CD14-positive monocyte (primary cell): Measurements from ENCODE around the gene CCT6A. TPM values are rescaled to one million over a fixed set of nuclear protein-coding genes. Genes with fewer than 3 reads are reported as not detected.
"Not testable (repeated sequence)": the region's sequence is repeated elsewhere in the genome, so short reads cannot be mapped to it uniquely, and the experiment has no call there.

Experiments used
- DNase-seq, 3 donors: peaks; one replicate each; pipeline ENCODE4 v3.0.0-alpha.2; 2011 to 2022
- H2AFZ ChIP-seq: 2 replicates; pipeline ENCODE4 v1.6.0; 2012; ENCODE audit warnings: mild to moderate bottlenecking, low read depth, low read length, inconsistent platforms; ENCODE audit not compliant: insufficient read depth, poor library complexity, severe bottlenecking
- H3K27ac ChIP-seq, 2 donors: 1 replicate in 1 of 2; 2 replicates in 1 of 2; pipeline ENCODE4 v1.5.1; 2012 to 2013; ENCODE audit warnings: low read length in 2 of 2, control low read depth in 1 of 2, inconsistent platforms in 1 of 2, low read depth in 1 of 2, mild to moderate bottlenecking in 1 of 2
- H3K27me3 ChIP-seq, 2 donors: one replicate each; pipeline versions ENCODE4 v1.6.0 to v1.6.1; 2011 to 2013; ENCODE audit warnings: low read length in 2 of 2; ENCODE audit not compliant: control insufficient read depth in 2 of 2, insufficient read depth in 2 of 2
- H3K36me3 ChIP-seq, 2 donors: replicated peaks in 1 of 2; 1 replicate in 1 of 2; 2 replicates in 1 of 2; pipeline versions ENCODE4 v1.5.1 to v1.6.1; 2012 to 2013; ENCODE audit warnings: low read length in 2 of 2, control low read depth in 1 of 2, inconsistent platforms in 1 of 2, mild to moderate bottlenecking in 1 of 2; ENCODE audit not compliant: insufficient read depth in 2 of 2, control insufficient read depth in 1 of 2
- H3K4me1 ChIP-seq, 2 donors: 1 replicate in 1 of 2; 2 replicates in 1 of 2; pipeline versions ENCODE4 v1.5.1 to v1.6.1; 2012 to 2013; ENCODE audit warnings: low read length in 2 of 2, control low read depth in 1 of 2, inconsistent platforms in 1 of 2, mild to moderate bottlenecking in 1 of 2, moderate library complexity in 1 of 2; ENCODE audit not compliant: insufficient read depth in 2 of 2, control insufficient read depth in 1 of 2
- H3K4me2 ChIP-seq: replicated peaks from 2 replicates; pipeline ENCODE3; 2012; ENCODE audit warnings: low read length, moderate library complexity, mild to moderate bottlenecking; ENCODE audit not compliant: poor library complexity, severe bottlenecking; ENCODE audit errors: extremely low read depth
- H3K4me3 ChIP-seq, 3 experiments: fragments of 200-600 bp in 1 of 3; sonication (generic) in 1 of 3; replicated peaks in 1 of 3; 1 replicate in 2 of 3; 2 replicates in 1 of 3; pipeline ENCODE4 v1.5.1; 2011 to 2013; ENCODE audit warnings: low read length in 3 of 3, mild to moderate bottlenecking in 3 of 3, control low read depth in 2 of 3, low read depth in 2 of 3, inconsistent platforms in 1 of 3, moderate library complexity in 1 of 3
- H3K79me2 ChIP-seq: 2 replicates; pipeline ENCODE4 v1.6.0; 2012; ENCODE audit warnings: mild to moderate bottlenecking, control low read depth, inconsistent platforms, low read length, moderate library complexity; ENCODE audit not compliant: insufficient read depth
- H3K9ac ChIP-seq: 2 replicates; pipeline ENCODE4 v1.6.0; 2017; ENCODE audit warnings: low read length, mild to moderate bottlenecking; ENCODE audit not compliant: insufficient read depth, poor library complexity, severe bottlenecking
- H3K9me3 ChIP-seq, 2 donors: replicated peaks in 1 of 2; 1 replicate in 1 of 2; 2 replicates in 1 of 2; pipeline versions ENCODE4 v1.5.1 to v1.6.1; 2012 to 2013; ENCODE audit warnings: low read length in 2 of 2, control low read depth in 1 of 2; ENCODE audit not compliant: control insufficient read depth in 1 of 2, insufficient read depth in 1 of 2
- H4K20me1 ChIP-seq: 2 replicates; pipeline ENCODE4 v1.6.0; 2012; ENCODE audit warnings: mild to moderate bottlenecking, low read length, control low read depth, moderate library complexity; ENCODE audit not compliant: insufficient read depth
- H3K27ac Mint-ChIP-seq, 7 donors: one replicate each; pipeline ENCODE4 v1.8.0; 2020; ENCODE audit warnings: mild to moderate bottlenecking in 7 of 7, mixed read lengths in 7 of 7, moderate library complexity in 6 of 7, inconsistent platforms in 2 of 7
- H3K27me3 Mint-ChIP-seq, 3 donors: one replicate each; pipeline ENCODE4 v1.8.0; 2021 to 2022; ENCODE audit warnings: low read depth in 3 of 3, mild to moderate bottlenecking in 3 of 3, mixed read lengths in 3 of 3, moderate library complexity in 3 of 3, inconsistent platforms in 1 of 3
- H3K36me3 Mint-ChIP-seq, 2 donors: one replicate each; pipeline ENCODE4 v1.8.0; 2020; ENCODE audit warnings: mixed read lengths in 2 of 2, inconsistent platforms in 1 of 2, mild to moderate bottlenecking in 1 of 2
- H3K4me1 Mint-ChIP-seq: one replicate; pipeline ENCODE4 v1.8.0; 2020; ENCODE audit warnings: mild to moderate bottlenecking, mixed read lengths
- H3K4me3 Mint-ChIP-seq, 2 donors: one replicate each; pipeline ENCODE4 v1.8.0; 2020; ENCODE audit warnings: mild to moderate bottlenecking in 2 of 2, mixed read lengths in 2 of 2, moderate library complexity in 1 of 2
- H3K9me3 Mint-ChIP-seq, 7 donors: one replicate each; pipeline ENCODE4 v1.8.0; 2020 to 2022; ENCODE audit warnings: mixed read lengths in 7 of 7, mild to moderate bottlenecking in 6 of 7, moderate library complexity in 6 of 7, inconsistent platforms in 2 of 7
- WGBS: methylation state at CpG from one replicate; pipeline ENCODE4 v1.1.5; 2013; ENCODE audit warnings: missing lambda C conversion rate; ENCODE audit not compliant: insufficient coverage; 5-methylcytosine and 5-hydroxymethylcytosine counted together
- intact Hi-C, 2 donors: fragments of 100-400 bp; cut with micrococcal nuclease; formaldehyde crosslinking; loops; one replicate each; pipeline versions ENCODE4 v1.15.0 to v1.15.1; 2023
- polyA plus RNA-seq, 3 donors: library from polyadenylated mRNA; depleted of rRNA in 1 of 3; unstranded in 2 of 3; stranded (reverse) in 1 of 3; fragments of 300-500 nt in 2 of 3; fragments of >200 nt in 1 of 3; fragmentation: Illumina TruSeq in 2 of 3; gene quantifications; 1 replicate in 2 of 3; 2 replicates in 1 of 3; pipeline ENCODE4 v1.2.3, GENCODE V29; 2012 to 2021
- TF ChIP-seq, protein P1 (sequence below): fragments of 200-600 bp; IDR thresholded peaks from one replicate; pipeline ENCODE4 v1.8.0; 2022; ENCODE audit warnings: antibody characterized with exemption, mild to moderate bottlenecking

CCT6A gene
- polyA plus RNA-seq, 3 donors, result 62.3 to 81.4 (median 63.3) TPM

GRCh38 chr7:56078196-56078595 lies 26.6 kb downstream of the CCT6A start:
- H3K9me3 ChIP-seq, result no peaks in the 10 kb centered on the region
- H3K36me3 ChIP-seq, result peaks cover 18 to 31% of the 10 kb centered on the region in 2 donors

DNA sequence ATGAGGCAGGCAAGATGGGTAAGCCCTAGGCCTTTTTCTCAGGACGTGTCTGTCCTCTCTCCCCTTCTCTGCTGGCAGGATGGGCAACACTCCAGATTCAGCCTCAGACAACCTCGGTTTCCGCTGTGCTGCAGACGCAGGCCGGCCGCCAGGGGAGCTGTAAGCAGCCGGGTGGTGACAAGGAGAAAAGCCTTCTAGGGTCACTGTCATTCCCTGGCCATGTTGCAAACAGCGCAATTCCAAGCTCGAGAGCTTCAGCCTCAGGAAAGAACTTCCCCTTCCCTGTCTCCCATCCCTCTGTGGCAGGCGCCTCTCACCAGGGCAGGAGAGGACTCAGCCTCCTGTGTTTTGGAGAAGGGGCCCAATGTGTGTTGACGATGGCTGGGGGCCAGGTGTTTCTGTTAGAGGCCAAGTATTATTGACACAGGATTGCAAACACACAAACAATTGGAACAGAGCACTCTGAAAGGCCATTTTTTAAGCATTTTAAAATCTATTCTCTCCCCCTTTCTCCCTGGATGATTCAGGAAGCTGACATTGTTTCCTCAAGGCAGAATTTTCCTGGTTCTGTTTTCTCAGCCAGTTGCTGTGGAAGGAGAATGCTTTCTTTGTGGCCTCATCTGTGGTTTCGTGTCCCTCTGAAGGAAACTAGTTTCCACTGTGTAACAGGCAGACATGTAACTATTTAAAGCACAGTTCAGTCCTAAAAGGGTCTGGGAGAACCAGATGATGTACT lies 28.1 kb downstream of the CCT6A start:
- 36% methylated on average over 8 of the region's 12 CpGs for WGBS
- peak overlapping the region in 3 of 7 donors; percentile 3 to 63 (median 50) for H3K27ac Mint-ChIP-seq

More at GRCh38 chr7:56078196-56078595, 26.6 kb downstream of the CCT6A start:
- H3K4me3 ChIP-seq, result no peak overlapping the region
- no peaks in the 10 kb centered on the region for H3K27me3 ChIP-seq
- H3K27ac Mint-ChIP-seq, result no peak overlapping the region
- intact Hi-C loops, result loop anchor here in 1 of 2 donors (10.0 kb wide), 2 partner anchors 183 to 433 kb away; no protein-coding TSS in a partner anchor
- H4K20me1 ChIP-seq, result no peaks in the 10 kb centered on the region
- H2AFZ ChIP-seq, result no peak overlapping the region
- peaks cover 2% of the 10 kb centered on the region for H3K4me1 Mint-ChIP-seq
- no peaks in the 10 kb centered on the region for H3K79me2 ChIP-seq
- no peaks in the 10 kb centered on the region for H3K4me1 ChIP-seq
- H3K4me2 ChIP-seq, result no peak overlapping the region
- H3K36me3 Mint-ChIP-seq, result peaks cover 26 to 65% of the 10 kb centered on the region in 2 donors
- no peak overlapping the region for H3K4me3 Mint-ChIP-seq
- WGBS, result 99% methylated on average over 12 of the region's 16 CpGs
- no peak for DNase-seq
- TF ChIP-seq, protein P1, sequence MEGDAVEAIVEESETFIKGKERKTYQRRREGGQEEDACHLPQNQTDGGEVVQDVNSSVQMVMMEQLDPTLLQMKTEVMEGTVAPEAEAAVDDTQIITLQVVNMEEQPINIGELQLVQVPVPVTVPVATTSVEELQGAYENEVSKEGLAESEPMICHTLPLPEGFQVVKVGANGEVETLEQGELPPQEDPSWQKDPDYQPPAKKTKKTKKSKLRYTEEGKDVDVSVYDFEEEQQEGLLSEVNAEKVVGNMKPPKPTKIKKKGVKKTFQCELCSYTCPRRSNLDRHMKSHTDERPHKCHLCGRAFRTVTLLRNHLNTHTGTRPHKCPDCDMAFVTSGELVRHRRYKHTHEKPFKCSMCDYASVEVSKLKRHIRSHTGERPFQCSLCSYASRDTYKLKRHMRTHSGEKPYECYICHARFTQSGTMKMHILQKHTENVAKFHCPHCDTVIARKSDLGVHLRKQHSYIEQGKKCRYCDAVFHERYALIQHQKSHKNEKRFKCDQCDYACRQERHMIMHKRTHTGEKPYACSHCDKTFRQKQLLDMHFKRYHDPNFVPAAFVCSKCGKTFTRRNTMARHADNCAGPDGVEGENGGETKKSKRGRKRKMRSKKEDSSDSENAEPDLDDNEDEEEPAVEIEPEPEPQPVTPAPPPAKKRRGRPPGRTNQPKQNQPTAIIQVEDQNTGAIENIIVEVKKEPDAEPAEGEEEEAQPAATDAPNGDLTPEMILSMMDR, result no peak
- no peaks in the 10 kb centered on the region for H3K9me3 Mint-ChIP-seq
- H3K9ac ChIP-seq, result no peak overlapping the region
- no peaks in the 10 kb centered on the region for H3K27me3 Mint-ChIP-seq
- H3K27ac ChIP-seq, result no peak overlapping the region

DNA sequence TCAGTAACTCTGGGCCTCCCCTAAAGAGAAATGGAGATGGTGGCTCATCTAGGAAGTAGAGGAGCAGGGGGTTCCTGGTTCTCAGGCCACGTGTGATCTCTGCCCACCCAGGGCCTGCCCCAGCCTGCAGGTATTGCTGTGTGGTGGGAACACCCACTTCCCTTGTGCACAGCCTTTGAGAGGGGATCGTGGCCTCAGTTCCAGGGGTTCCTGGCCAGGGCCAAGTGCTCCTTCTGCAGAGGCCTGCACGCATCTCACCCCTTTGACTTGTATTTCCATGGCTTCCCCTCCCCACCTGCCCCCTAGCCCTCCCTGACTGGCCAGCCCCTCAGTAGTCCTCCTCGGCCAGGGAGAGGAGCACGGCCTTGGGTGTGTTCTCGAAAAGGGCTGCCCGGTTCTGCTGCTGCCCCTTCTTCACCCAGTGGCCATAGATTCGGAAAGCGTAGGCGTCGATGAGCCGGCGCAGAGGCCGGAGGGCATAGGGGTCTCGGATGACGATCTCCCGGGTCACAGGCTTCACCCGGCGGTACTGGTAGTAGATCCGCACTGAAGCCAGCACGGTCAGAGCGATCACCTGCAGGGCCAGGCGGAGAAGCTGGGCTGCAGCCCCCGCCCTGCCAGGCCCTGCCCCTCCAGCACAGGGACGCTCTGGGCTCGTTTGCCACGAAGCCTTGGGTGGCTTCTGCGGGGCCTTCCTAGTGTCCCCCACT lies 29.3 kb downstream of the CCT6A start:
- H3K9me3 ChIP-seq, H3K27me3 ChIP-seq, H3K27ac ChIP-seq, DNase-seq, H3K27me3 Mint-ChIP-seq, H3K9ac ChIP-seq, H3K9me3 Mint-ChIP-seq, H3K4me1 ChIP-seq, H3K4me2 ChIP-seq, H4K20me1 ChIP-seq, H3K4me3 ChIP-seq, H3K4me3 Mint-ChIP-seq, H3K79me2 ChIP-seq, intact Hi-C loops, H2AFZ ChIP-seq, H3K4me1 Mint-ChIP-seq: not testable (repeated sequence)
- H3K36me3 ChIP-seq, result peaks cover 18 to 31% of the 10 kb centered on the region in 2 donors
- WGBS, result 95% methylated on average over 25 of the region's 28 CpGs
- peak overlapping the region in 1 of 7 donors; percentile 12 for H3K27ac Mint-ChIP-seq
- peaks cover 27 to 63% of the 10 kb centered on the region in 2 donors for H3K36me3 Mint-ChIP-seq

More for the DNA sequence above, 28.1 kb downstream of the CCT6A start:
- peaks cover 28 to 66% of the 10 kb centered on the region in 2 donors for H3K36me3 Mint-ChIP-seq
- peaks cover 0 to 2% (median 0%) of the 10 kb centered on the region in 7 donors for H3K9me3 Mint-ChIP-seq
- Histone ChIP-seq H3K27me3 (no peaks in the 10 kb centered on the region), H3K36me3 (peaks cover 18 to 31% of the 10 kb centered on the region in 2 donors), H3K4me1 (no peaks in the 10 kb centered on the region), H3K9ac (no peak overlapping the region), H2AFZ (no peak overlapping the region), H4K20me1 (no peaks in the 10 kb centered on the region), H3K9me3 (no peaks in the 10 kb centered on the region), H3K27ac (peak overlapping the region in 1 of 2 donors; percentile 18), H3K4me2 (no peak overlapping the region), H3K4me3 (no peak overlapping the region), H3K79me2 (no peaks in the 10 kb centered on the region)
- no peaks in the 10 kb centered on the region for H3K4me1 Mint-ChIP-seq
- H3K4me3 Mint-ChIP-seq, result no peak overlapping the region
- DNase-seq, result no peak
- TF ChIP-seq, protein P1, result no peak
- intact Hi-C loops, result loop anchor here in 1 of 2 donors (10.0 kb wide), 2 partner anchors 185 to 435 kb away; no protein-coding TSS in a partner anchor
- H3K27me3 Mint-ChIP-seq, result no peaks in the 10 kb centered on the region
